Activated CD8-positive, alpha-beta T cell treated with anti-CD3 and anti-CD28 coated beads for 36 hours (primary cell): ENCODE data around the gene TPI1. TPM values are rescaled to one million over a fixed set of nuclear protein-coding genes. Genes with fewer than 3 reads are reported as not detected.

ENCODE experiments used
- ATAC-seq: fragments of 200-7000 bp; cut with Tn5 transposase; one replicate; pipeline ENCODE4 v1.10.0; 2021; ENCODE audit warnings: mild to moderate bottlenecking, moderate library complexity
- CTCF ChIA-PET: fragments of 350-600 bp; sonication (Branson Sonifier 250); formaldehyde crosslinking; loops from one replicate; lab custom pipeline; 2021; ENCODE audit warnings: antibody characterized with exemption; lab: Charles Lee
- POLR2A ChIA-PET: fragments of 350-600 bp; sonication (Branson Sonifier 250); formaldehyde crosslinking; loops from one replicate; lab custom pipeline; 2021; ENCODE audit warnings: antibody characterized with exemption; lab: Charles Lee
- DNase-seq: peaks from one replicate; pipeline ENCODE4 v3.0.0-alpha.2; 2020
- H3K27ac Mint-ChIP-seq: one replicate; pipeline ENCODE4 v1.8.0; 2021; ENCODE audit warnings: mild to moderate bottlenecking, mixed read lengths
- H3K27me3 Mint-ChIP-seq: one replicate; pipeline ENCODE4 v1.8.0; 2021; ENCODE audit warnings: mixed read lengths
- H3K36me3 Mint-ChIP-seq: one replicate; pipeline ENCODE4 v1.8.0; 2021; ENCODE audit warnings: low read depth, mixed read lengths
- H3K4me1 Mint-ChIP-seq: one replicate; pipeline ENCODE4 v1.8.0; 2021; ENCODE audit warnings: low read depth, mixed read lengths
- H3K4me3 Mint-ChIP-seq: one replicate; pipeline ENCODE4 v1.8.0; 2021; ENCODE audit warnings: mild to moderate bottlenecking, moderate library complexity, mixed read lengths
- H3K9me3 Mint-ChIP-seq: one replicate; pipeline ENCODE4 v1.8.0; 2021; ENCODE audit warnings: mixed read lengths
- CTCF ChIP-seq: fragments of 200-600 bp; IDR thresholded peaks from one replicate; pipeline ENCODE4 v1.8.0; 2022; ENCODE audit warnings: antibody characterized with exemption, mild to moderate bottlenecking
- intact Hi-C: fragments of 100-400 bp; cut with micrococcal nuclease; formaldehyde crosslinking; loops from one replicate; pipeline ENCODE4 v1.10.0; 2022
- total RNA-seq, 2 experiments: library from RNA; stranded (reverse); gene quantifications; one replicate each; pipeline ENCODE4 v1.2.3, GENCODE V29; 2021

Gene TPI1
- total RNA-seq, 2 experiments from 2014 or later = 1,714 to 1,776 TPM

GRCh38 chr12:6819106-6820030, 48.0 kb upstream of the TPI1 start:
- ATAC-seq (no peak), DNase-seq (no peak)
- no peak overlapping the region for H3K27ac Mint-ChIP-seq
- no peaks in the 10 kb centered on the region for H3K9me3 Mint-ChIP-seq
- H3K4me3 Mint-ChIP-seq = no peak overlapping the region
- no peaks in the 10 kb centered on the region for H3K36me3 Mint-ChIP-seq
- peaks cover 26% of the 10 kb centered on the region for H3K27me3 Mint-ChIP-seq
- ChIA-PET POLR2A (interaction anchor here (0.9 to 2.6 kb wide), 3 partner anchors 24 to 96 kb away, joined by 3 to 9 read pairs (median 3); partner anchors contain the start of genes COPS7A and MLF2), CTCF (interaction anchor here (1.4 to 17.9 kb wide), 3 partner anchors 15 to 200 kb away, joined by 3 to 341 read pairs (median 4); partner anchors contain the start of gene MLF2)
- H3K4me1 Mint-ChIP-seq = peaks cover 10% of the 10 kb centered on the region
- intact Hi-C loops = no loop called here
- TF ChIP-seq CTCF = no peak

GRCh38 chr12:6820166-6820565, 47.2 kb upstream of the TPI1 start:
- Mint-ChIP-seq H3K27ac (no peak overlapping the region), H3K27me3 (peaks cover 33% of the 10 kb centered on the region), H3K4me3 (no peak overlapping the region), H3K9me3 (no peaks in the 10 kb centered on the region), H3K36me3 (no peaks in the 10 kb centered on the region), H3K4me1 (peaks cover 10% of the 10 kb centered on the region)
- ChIA-PET CTCF (interaction anchor here (1.4 to 17.9 kb wide), 2 partner anchors 15 to 64 kb away, joined by 4 to 341 read pairs; partner anchors contain the start of gene MLF2), POLR2A (interaction anchor here (0.9 to 2.6 kb wide), 4 partner anchors 9 to 97 kb away, joined by 3 to 9 read pairs (median 3); partner anchors contain the start of genes COPS7A and MLF2)
- ATAC-seq (no peak), DNase-seq (no peak)
- no peak for TF ChIP-seq CTCF
- intact Hi-C loops = no loop called here

- ChIA-PET CTCF (interaction anchor here (0.9 to 17.9 kb wide), 8 partner anchors 9 to 203 kb away, joined by 3 to 341 read pairs (median 4); partner anchors contain the start of genes MLF2 and PTMS), POLR2A (interaction anchor here (0.6 to 2.6 kb wide), 7 partner anchors 13 to 91 kb away, joined by 3 to 9 read pairs (median 3); partner anchors contain the start of genes CD4, MLF2 and USP5)
- peaks cover 13% of the 10 kb centered on the region for H3K4me1 Mint-ChIP-seq
- no peak within 1 kb of the TSS for H3K27ac Mint-ChIP-seq
- H3K36me3 Mint-ChIP-seq = no peaks in the 10 kb centered on the region
- intact Hi-C loops = no loop called here
- DNase-seq = no peak
- H3K4me3 Mint-ChIP-seq = peak within 1 kb of the TSS; percentile 20
- no peaks in the 10 kb centered on the region for H3K9me3 Mint-ChIP-seq
- TF ChIP-seq CTCF = no peak
- peak; percentile 2 for ATAC-seq
- H3K27me3 Mint-ChIP-seq = peaks cover 46% of the 10 kb centered on the region
Observed at GRCh38 chr12:6821591-6822425, 45.5 kb upstream of the TPI1 start, which contains the start of gene GPR162. Gene GPR162 (plus strand): TSS chr12:6821821. CDS start chr12:6823899, 2,078 bp downstream.

- ChIA-PET CTCF (interaction anchor here (1.1 to 17.9 kb wide), 8 partner anchors 9 to 204 kb away, joined by 3 to 341 read pairs (median 4); partner anchors contain the start of genes MLF2 and PTMS), POLR2A (interaction anchor here (0.6 to 3.1 kb wide), 7 partner anchors 12 to 92 kb away, joined by 3 to 9 read pairs (median 4); partner anchors contain the start of genes CD4, LAG3 and MLF2)
- peaks cover 17% of the 10 kb centered on the region for H3K4me1 Mint-ChIP-seq
- ATAC-seq (no peak), DNase-seq (no peak)
- no peak for TF ChIP-seq CTCF
- intact Hi-C loops = no loop called here
- no peaks in the 10 kb centered on the region for H3K9me3 Mint-ChIP-seq
- H3K27me3 Mint-ChIP-seq = peaks cover 53% of the 10 kb centered on the region
- H3K4me3 Mint-ChIP-seq = no peak overlapping the region
- H3K36me3 Mint-ChIP-seq = no peaks in the 10 kb centered on the region
- H3K27ac Mint-ChIP-seq = no peak overlapping the region
Observed at GRCh38 chr12:6822426-6823135, 44.8 kb upstream of the TPI1 start.
